ENCODE results near the gene TSPAN33. TPM values are rescaled to one million over a fixed set of nuclear protein-coding genes. Genes with fewer than 3 reads are reported as not detected.

The TSPAN33 gene
- total and polyA plus RNA-seq, 2 of the 13 experiments (the other 11 are each of a cell fraction or from before 2014, with no cell fraction given) = 15.3 to 16.5 TPM

DNA sequence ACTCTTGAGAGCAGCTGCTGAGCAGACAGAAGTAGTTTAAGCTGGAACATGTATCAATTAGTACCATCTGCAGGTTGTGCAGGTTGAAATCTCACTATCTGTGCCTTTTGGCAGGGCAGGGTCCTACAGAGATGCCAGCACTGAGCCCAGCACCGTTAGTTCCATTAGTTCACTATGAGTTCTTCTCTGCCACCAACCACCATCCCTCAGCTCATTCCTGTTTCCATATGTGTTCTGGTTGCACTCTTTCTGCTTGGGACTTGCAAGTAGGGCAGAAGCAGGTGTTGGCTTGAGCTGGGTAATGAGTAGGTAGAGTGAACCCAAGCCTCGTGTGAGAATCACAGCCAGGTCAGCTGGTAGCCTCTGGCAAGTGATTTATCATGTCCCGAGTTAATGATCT is 46.8 kb downstream of the TSPAN33 start:
- Histone ChIP-seq H3K9me3 (ENCODE audit: low read length) (no peaks in the 10 kb centered on the region), H3K4me1 (ENCODE audit: insufficient read depth, low read length) (peaks cover 48% of the 10 kb centered on the region), H3K4me2 (ENCODE audit: low read depth, low read length) (peak overlapping the region; percentile 89), H2AFZ (ENCODE audit: low read length) (no peak overlapping the region), H3K27ac (ENCODE audit: extremely low read length, insufficient read depth, low read length) (no peak overlapping the region), H3K36me3 (replicated peaks in 1 of 2; ENCODE audit: control insufficient read depth in 1 of 2, insufficient read depth in 2 of 2, low read length in 2 of 2) (peaks cover 3 to 9% of the 10 kb centered on the region in 2 experiments; a peak in 3 of 5 replicates), H3K9ac (ENCODE audit: insufficient read depth, low read depth, low read length) (no peak overlapping the region), H3K4me3 (replicated peaks in 1 of 3; ENCODE audit: insufficient read depth in 1 of 3, low read depth in 2 of 3, low read length in 3 of 3) (no peak overlapping the region), H3K27me3 (ENCODE audit: control insufficient read depth in 1 of 2, insufficient read depth in 2 of 2, low read length in 2 of 2) (no peaks in the 10 kb centered on the region; a peak in 1 of 5 replicates), H4K20me1 (ENCODE audit: insufficient read depth, low read length) (peaks cover 4% of the 10 kb centered on the region), H3K79me2 (ENCODE audit: insufficient read depth, low read length) (peaks cover 55% of the 10 kb centered on the region)
- no TSS peak for BruUV-seq (replicated peaks)
- CTCF ChIA-PET (ENCODE audit: low intra/inter-chr PET ratio, low total read pairs) = no interaction called here
- TF ChIP-seq ZNF773 (CRISPR knock-in tag; IDR thresholded peaks at IDR 0.05; ENCODE audit: borderline replicate concordance) (no peak), ZNF136 (CRISPR knock-in tag; IDR thresholded peaks at IDR 0.05; ENCODE audit: low read depth) (no peak)
- 82% methylated on average over 3 of the region's 3 CpGs for WGBS (ENCODE audit: low lambda C conversion rate)
- in situ Hi-C loops (cut with HindIII; ENCODE audit: extremely low pct_ligation_motif_present, low pct_unique_long_range_greater_than_20kb) = no loop called here
- ATAC-seq (no peak), FAIRE-seq (no peak), DNase-seq (ENCODE audit: low spot score) (no peak)
- POLR2A ChIA-PET = interaction anchor here (1.2 kb wide), 1 partner anchor 23 kb away, joined by 3 read pairs; no protein-coding TSS in a partner anchor
- intact Hi-C loops (cut with micrococcal nuclease; ENCODE audit: unreplicated experiment) = no loop called here

- ChIA-PET CTCF (ENCODE audit: low intra/inter-chr PET ratio, low total read pairs) (no interaction called here), POLR2A (no interaction called here)
- no peak overlapping the region for H2AFZ ChIP-seq (ENCODE audit: low read length)
- peaks cover 30% of the 10 kb centered on the region for H3K4me1 ChIP-seq (ENCODE audit: insufficient read depth, low read length)
- WGBS (ENCODE audit: low lambda C conversion rate) = 97% methylated on average over 3 of the region's 3 CpGs
- peaks cover 4% of the 10 kb centered on the region for H4K20me1 ChIP-seq (ENCODE audit: insufficient read depth, low read length)
- peaks cover 56% of the 10 kb centered on the region for H3K79me2 ChIP-seq (ENCODE audit: insufficient read depth, low read length)
- no peak overlapping the region for H3K27ac ChIP-seq (ENCODE audit: extremely low read length, insufficient read depth, low read length)
- H3K9me3 ChIP-seq (ENCODE audit: low read length) = no peaks in the 10 kb centered on the region
- intact Hi-C loops (cut with micrococcal nuclease; ENCODE audit: unreplicated experiment) = no loop called here
- no peak overlapping the region for H3K4me2 ChIP-seq (ENCODE audit: low read depth, low read length)
- FAIRE-seq (no peak), DNase-seq (ENCODE audit: low spot score) (no peak), ATAC-seq (no peak)
- H3K36me3 ChIP-seq (replicated peaks in 1 of 2; ENCODE audit: control insufficient read depth in 1 of 2, insufficient read depth in 2 of 2, low read length in 2 of 2) = peaks cover 3 to 9% of the 10 kb centered on the region in 2 experiments; a peak in 3 of 5 replicates
- no peak overlapping the region for H3K4me3 ChIP-seq (replicated peaks in 1 of 3; ENCODE audit: insufficient read depth in 1 of 3, low read depth in 2 of 3, low read length in 3 of 3)
- no peak overlapping the region for H3K9ac ChIP-seq (ENCODE audit: insufficient read depth, low read depth, low read length)
- BruUV-seq (replicated peaks) = no TSS peak
- in situ Hi-C loops (cut with HindIII; ENCODE audit: extremely low pct_ligation_motif_present, low pct_unique_long_range_greater_than_20kb) = no loop called here
- no peaks in the 10 kb centered on the region for H3K27me3 ChIP-seq (ENCODE audit: control insufficient read depth in 1 of 2, insufficient read depth in 2 of 2, low read length in 2 of 2)
- TF ChIP-seq MAZ (IDR thresholded peaks at IDR 0.05; ENCODE audit: borderline replicate concordance, low read depth, low read length) (no peak), MAZ (CRISPR knock-in tag; IDR thresholded peaks at IDR 0.05; ENCODE audit: low read depth) (no peak), ATF2 (CRISPR knock-in tag; IDR thresholded peaks at IDR 0.05) (no peak), KLF13 (CRISPR knock-in tag; IDR thresholded peaks at IDR 0.05) (no peak), IKZF4 (CRISPR knock-in tag; IDR thresholded peaks at IDR 0.05; ENCODE audit: borderline replicate concordance, low read depth, not compliant biosample characterization) (no peak), PAX8 (CRISPR knock-in tag; IDR thresholded peaks at IDR 0.05; ENCODE audit: borderline replicate concordance) (no peak), ZFP62 (CRISPR knock-in tag; IDR thresholded peaks at IDR 0.05) (no peak), EED (CRISPR knock-in tag; IDR thresholded peaks at IDR 0.05) (no peak), HNF4G (IDR thresholded peaks at IDR 0.05; ENCODE audit: borderline replicate concordance, low read depth, low read length) (no peak), HNF4G (CRISPR knock-in tag; IDR thresholded peaks at IDR 0.05; ENCODE audit: borderline replicate concordance, low read depth) (no peak)
- TF ChIP-seq, protein P1, sequence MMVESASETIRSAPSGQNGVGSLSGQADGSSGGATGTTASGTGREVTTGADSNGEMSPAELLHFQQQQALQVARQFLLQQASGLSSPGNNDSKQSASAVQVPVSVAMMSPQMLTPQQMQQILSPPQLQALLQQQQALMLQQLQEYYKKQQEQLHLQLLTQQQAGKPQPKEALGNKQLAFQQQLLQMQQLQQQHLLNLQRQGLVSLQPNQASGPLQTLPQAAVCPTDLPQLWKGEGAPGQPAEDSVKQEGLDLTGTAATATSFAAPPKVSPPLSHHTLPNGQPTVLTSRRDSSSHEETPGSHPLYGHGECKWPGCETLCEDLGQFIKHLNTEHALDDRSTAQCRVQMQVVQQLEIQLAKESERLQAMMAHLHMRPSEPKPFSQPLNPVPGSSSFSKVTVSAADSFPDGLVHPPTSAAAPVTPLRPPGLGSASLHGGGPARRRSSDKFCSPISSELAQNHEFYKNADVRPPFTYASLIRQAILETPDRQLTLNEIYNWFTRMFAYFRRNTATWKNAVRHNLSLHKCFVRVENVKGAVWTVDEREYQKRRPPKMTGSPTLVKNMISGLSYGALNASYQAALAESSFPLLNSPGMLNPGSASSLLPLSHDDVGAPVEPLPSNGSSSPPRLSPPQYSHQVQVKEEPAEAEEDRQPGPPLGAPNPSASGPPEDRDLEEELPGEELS (CRISPR knock-in tag; IDR thresholded peaks at IDR 0.05) = no peak
These were observed 49.4 kb downstream of the TSPAN33 start for GRCh38 chr7:129193892-129194291.

All from HepG2 (cell line).